CD4-positive, alpha-beta T cell treated with Interleukin-4 for 1 hour (primary cell): ENCODE data around the gene POLE.

Experiments used
- DNase-seq, 2 donors: peaks; one replicate each; pipeline ENCODE4 v3.0.0-alpha.2; 2020 to 2022

POLE gene

DNA sequence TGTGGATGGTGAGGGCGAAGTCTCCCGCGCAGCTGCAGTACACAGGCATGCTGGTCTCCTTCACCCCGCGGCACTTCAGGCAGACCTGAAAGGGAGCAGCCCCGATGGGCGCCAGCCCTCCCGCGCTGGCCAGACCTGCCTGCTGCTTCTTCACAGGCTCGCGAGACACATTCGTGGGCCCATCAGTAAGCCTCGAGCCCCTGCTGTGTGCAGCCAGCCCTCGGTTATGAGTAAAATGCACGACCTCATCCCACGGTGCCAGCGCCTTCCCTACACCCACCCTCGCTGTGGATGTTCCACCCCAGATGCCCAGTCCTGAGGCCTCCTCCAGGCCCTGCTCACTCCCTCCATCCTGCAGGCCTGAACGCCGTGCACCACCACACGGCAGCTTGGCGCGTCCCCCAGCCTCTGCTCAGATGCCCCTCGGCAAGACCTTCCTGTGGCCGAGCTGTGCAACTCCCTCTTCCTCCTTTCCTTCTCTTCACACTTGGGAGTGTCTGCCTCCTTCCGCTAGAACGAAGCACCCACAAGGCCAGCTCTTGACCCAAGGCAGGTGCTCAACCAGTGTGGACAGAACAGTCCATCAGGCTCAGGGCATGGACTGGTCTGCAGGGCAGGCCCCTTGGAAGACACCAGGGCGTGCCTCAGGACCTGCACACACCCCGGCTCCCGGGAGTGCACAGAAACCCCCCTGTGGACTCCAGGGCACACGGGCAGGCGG is 62.1 kb downstream of the POLE start:
- DNase-seq = no peak

DNA sequence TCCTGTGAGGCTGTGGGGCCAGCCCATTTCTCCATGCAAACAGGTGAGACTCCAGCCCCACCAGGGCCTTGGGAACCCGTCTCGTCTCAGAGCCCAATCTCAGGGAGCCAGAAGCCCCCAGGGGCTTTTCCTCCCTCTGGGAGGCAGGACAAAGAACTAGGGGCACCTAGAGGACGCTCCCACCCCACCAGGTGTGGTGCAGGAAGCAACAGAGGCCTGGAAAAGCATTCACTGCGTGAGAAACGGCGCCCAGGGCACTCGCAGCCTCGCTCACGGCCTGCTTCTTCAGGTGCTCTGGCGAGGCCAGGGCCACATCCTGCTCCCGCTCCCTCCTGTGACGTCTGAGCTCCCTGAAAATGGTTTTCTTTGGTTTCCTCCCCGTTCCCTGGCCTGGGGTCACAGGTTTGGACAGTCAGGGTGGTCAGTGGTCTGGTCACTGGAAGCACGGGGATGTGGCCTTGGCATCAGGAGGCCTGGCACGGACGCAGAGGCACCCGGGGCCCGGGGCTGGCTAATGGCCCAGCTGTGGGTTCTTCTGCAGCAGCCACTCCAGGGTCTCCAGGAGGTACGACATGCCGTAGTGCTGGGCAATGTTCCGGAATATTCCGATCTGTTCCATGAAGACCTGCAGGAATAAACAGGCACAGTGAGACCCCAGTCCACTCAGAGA is 62.8 kb downstream of the POLE start:
- no peak for DNase-seq

DNA sequence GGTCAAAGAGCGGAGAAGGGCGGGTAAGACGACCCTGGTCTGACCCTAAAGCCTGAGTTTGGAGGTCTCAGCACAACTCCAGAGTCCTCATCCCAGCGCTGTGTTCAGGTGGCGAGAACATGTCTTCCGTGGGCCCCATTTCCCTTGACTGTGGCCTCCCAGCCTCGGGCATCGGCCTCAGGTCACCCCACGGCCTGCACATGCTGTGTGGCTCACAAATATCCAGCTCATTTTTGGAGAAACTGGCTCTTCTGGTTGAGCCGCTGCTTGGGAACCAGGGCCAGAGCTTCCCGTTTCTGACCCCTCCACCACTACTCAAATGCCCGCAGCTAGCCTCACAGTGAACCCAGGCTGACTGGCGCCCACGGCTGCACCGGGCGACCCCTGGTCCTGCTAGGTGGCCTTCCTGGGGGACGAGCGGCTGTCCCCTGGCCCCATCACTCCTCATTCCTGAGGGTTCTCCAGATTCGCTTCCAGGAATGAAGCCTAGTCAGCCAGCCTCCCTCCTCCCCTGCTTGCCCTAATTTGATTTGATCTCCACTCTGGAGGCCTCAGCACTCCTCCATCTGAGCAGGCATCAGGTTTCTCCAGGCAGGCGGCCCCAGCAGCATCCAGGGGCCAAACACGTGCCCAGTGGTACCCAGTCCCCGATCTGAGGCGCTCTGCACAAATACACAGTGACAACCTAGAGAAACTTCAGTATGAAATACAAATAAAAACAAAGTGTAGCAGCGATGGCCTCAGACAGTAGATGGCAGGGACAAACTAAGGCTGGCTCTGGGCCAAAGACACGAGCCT is 63.9 kb downstream of the POLE start:
- no peak for DNase-seq

DNA sequence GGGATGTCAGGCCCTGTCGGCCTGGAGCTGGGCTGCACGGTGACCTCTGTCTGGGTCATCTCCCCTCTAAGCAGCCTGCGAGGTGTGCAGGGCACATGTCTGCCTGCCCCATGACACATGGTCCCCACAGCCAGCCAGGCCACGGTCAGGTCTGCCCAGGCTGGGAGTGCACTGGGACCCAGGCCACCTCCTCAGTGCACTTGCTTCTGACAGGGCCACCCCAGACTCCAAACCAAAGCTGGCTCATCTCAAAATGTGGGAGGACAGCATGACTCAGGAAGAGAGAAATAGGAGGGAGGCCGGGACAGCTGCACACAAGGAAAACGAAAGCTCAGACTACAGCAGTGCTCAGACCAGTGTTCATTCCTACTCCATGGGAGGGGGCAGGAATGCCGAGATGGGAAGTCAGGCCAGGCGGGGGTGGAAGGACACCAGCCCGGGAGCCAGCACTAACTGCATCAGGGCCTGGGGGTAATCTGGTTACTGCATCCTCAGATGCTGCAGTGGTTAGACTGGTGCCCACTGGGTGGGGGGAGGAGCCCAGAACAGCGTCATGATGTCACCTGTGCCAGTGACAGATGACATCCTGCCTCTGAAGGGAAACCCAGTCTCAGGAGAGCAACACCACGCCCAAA is 64.6 kb downstream of the POLE start:
- no peak for DNase-seq

DNA sequence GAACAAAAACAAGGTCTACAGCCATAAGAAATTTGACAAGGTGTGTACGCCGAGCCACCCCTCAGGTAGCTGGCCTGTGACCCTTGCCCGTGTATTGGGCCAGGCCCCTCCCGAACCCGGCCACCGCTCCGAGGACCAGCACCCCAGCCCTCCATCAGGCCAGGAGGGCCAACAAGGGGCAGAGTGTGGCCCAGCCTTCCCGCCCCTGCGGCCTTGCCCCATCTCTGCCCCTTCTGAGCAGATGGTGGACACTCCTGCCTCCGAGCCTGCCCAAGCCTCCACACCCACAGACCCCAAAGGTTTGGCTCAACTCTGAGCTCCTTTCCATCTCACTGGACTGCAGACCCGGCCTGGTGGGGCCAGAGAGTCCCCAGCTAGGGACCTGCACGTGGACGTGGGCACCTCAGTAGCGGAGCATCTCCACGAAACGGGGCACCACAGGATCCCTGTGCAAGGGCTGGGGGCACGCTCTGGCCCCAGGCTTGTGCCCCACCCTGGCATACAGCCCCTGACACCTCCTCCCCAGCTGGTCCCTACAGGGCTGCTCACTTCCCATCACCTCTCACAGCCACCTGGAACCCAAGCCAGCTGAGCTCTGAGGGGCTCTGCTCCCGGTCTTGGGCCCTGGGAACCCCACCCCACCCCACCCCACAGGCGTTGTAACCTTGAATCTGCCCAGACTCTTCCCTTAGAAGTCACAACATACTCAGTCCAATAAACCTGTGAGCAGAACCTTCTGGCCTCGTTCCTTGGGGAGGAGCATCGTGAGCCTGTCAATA is 65.3 kb downstream of the POLE start:
- no peak for DNase-seq

DNA sequence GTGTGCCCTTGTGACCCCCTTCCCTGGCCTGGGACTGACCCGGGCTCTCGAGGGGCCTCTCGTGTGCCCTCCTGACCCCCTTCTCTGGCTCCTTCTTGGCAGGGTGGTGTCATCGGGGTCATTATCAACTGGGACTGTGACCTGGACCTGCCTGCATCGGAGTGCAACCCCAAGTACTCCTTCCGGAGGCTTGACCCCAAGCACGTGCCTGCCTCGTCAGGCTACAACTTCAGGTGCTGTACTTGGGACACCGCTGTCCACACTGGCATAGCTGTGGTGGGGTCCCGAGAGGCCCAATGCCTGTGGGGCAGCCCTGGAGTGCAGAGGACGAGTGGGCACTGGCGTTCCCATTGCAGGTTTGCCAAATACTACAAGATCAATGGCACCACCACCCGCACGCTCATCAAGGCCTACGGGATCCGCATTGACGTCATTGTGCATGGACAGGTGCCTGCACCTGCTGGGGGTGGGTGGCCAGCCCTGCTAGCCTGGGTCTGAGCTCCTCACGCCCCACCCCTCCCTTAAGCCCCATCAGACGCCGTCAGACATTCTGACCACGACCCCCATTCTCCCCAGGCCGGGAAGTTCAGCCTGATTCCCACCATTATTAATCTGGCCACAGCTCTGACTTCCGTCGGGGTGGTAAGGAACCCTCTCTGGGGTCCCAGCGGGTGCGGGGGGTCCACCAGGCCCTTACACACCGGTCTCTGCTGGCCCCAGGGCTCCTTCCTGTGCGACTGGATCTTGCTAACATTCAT is 66.1 kb downstream of the POLE start:
- no peak for DNase-seq

DNA sequence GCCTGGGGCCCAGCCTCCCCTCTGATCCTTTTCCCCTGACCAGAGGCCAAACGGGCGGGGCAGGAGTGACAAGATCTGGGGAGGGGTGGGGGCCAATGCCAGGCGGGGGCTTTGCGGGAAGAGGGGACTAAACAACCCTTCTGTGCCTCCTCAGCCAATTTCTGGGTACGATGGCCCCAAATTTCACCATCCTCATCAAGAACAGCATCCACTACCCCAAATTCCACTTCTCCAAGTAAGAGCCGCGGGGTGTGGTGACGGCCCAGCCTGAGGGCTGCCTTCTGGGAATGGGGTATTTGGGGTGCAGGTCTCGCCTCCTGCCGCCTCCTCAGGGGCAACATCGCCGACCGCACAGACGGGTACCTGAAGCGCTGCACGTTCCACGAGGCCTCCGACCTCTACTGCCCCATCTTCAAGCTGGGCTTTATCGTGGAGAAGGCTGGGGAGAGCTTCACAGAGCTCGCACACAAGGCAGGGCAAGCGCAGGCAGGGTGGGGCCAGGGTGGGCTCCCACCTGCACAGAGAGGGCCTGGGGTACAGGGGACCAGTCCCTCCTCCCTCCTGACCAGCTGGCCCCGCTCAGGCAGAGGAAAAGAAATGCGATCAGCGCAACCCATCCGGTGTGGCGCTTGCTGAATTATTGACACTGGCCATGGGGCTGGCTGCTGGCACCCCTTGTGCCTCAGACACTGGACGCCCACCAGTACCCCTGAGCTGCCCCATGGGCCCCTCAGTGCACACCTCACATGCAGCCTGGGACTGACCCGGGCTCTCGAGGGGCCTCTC is 66.8 kb downstream of the POLE start:
- no peak for DNase-seq

GRCh38 chr12:132619386-132620112 is 67.6 kb downstream of the POLE start:
- no peak for DNase-seq

DNA sequence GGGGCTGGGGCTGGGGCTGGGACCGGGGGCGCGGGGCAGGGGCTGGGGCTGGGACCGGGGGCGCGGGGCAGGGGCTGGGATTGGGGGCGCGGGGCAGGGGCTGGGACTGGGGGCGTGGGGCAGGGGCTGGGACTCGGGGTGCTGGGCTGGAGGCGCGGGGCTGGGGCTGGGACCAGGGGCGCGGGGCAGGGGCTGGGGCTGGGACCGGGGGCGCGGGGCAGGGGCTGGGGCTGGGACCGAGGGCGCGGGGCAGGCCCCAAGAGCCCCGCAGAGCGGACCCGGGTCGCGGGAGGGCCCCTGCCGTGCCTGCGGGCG is 68.1 kb downstream of the POLE start:
- DNase-seq = no peak

GRCh38 chr12:132618683-132619043 is 68.5 kb downstream of the POLE start, which contains the start of gene P2RX2:
TSS of gene P2RX2 (plus strand) at chr12:132618776. CDS start at chr12:132618817, 41 bp downstream.
- DNase-seq = no peak

GRCh38 chr12:132617822-132618682 is 69.1 kb downstream of the POLE start:
- DNase-seq = no peak

DNA sequence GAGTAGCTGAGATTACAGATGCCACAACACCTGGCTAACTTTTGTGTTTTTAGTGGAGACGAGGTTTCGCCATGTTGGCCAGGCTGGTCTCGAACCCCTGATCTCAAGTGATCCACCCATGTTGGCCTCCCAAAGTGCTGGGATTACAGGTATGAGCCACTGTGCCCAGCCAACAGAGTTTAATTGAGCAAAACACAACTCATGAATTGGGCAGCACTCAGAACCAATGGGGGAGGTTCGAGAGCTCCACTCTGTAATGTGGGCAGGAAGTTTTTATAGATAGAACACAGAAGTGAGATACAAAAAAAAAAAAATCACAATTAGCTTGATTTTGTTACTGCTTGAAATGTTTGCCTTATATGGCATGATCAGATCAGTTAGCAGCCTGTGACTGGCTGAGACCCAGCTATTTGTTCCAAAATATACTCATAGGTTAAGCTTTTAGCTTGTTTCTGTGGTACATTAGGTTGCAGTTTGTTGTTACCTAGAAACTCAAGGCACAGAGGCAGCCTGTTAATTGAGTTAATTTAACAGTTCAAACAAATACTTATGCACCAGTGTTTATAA is 69.9 kb downstream of the POLE start:
- DNase-seq = no peak

DNA sequence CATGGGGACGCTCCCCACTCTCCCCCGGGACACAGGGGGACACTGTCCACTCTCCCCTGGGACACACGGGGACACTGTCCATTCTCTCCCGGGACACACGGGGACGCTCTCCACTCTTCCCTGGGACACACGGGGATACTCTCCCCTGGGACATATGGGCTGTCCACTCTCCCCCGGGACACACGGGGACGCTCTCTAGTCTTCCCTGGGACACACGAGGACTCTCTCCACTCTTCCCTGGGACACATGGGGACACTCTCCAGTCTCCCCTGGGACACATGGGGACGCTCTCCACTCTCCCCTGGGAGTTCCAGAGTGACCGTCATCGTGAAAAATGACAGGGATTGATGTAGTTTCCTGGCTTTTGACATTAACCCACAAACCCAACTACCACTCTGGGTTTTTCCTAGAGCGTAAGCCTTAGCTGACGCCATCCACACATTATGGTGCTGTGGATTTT is 71.5 kb downstream of the POLE start:
- no peak for DNase-seq

DNA sequence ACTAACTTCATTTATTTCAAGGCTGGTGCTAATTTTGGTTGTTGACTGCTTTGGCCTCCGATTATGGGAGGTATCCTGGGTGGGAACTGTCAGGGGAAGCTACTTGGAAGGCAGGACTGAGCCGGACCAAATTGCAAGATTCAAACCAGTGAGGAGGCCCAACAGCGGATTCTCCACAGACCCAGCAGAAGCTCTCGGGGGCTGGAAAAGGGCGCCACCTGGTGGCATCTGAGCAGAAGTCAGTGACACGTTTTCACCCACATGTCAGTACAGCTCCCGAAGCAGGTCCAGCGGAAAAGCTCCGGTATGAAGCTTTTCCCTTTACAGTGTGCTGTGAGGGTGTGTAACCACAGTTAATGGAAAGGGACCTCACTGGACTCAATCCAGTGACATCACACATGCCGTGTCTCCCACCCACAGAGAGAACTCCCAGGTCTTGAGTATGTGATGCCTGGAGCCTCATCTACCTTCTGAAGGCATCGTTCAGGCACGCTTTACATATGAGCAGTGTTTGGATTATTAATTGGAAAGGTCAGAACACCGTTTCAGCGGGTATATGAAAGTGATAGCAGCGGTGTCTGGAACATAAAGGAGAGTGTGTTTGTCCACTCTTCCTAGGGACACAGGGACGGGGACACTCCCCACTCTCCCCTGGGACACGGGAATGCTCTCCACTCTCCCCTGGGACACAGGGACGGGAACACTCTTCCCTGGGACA is 72.1 kb downstream of the POLE start:
- peak; percentile 76 to 78 for DNase-seq

GRCh38 chr12:132614029-132614428 is 73.1 kb downstream of the POLE start:
- DNase-seq = no peak

DNA sequence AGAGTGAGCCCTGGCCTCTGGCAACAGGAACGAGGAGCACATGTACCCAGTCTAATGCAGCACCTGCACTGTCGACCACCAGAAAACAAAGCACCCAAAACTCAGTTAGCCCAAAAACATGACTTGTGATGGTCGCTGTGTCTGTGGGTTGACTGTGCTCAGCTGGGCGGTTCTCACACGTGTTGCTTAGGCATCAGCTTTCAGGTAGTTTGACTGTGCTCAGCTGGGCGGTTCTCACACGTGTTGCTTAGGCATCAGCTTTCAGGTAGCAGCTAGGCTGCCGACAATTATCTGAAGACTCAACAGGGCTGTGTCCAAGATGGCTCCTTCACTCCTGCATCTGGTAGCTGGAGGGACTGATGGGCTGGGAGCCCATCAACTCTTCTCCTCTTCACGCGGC is 75.5 kb downstream of the POLE start:
- DNase-seq = no peak

- no peak for DNase-seq
Observed at GRCh38 chr12:132610866-132611602, 76.1 kb downstream of the POLE start.
